Renal cortical epithelial cell (primary cell): Measurements from ENCODE around the gene ARHGAP31. TPM values are rescaled to one million over a fixed set of nuclear protein-coding genes. Genes with fewer than 3 reads are reported as not detected.
A peak's percentile ranks its signal among the peaks of the same experiment; 100 is the strongest.
"Not testable (repeated sequence)": the region's sequence is repeated elsewhere in the genome, so short reads cannot be mapped to it uniquely, and the experiment has no call there.

ENCODE experiments used
- DNase-seq: peaks from one replicate; pipeline ENCODE4 v3.0.0-alpha.2; 2011; ENCODE audit warnings: low read depth
- total RNA-seq: library from RNA; depleted of rRNA; stranded (reverse); fragments of >200 nt; gene quantifications from 2 replicates; pipeline ENCODE4 v1.2.3, GENCODE V29; 2014

Gene ARHGAP31
- total RNA-seq: 12.7 and 24.9 TPM in 2 replicates

GRCh38 chr3:119293871-119294695, at the start of gene ARHGAP31:
Gene ARHGAP31, plus strand, starts transcription at chr3:119294383. Its CDS starts 522 bp downstream, at chr3:119294905.
- peak; percentile 51 for DNase-seq

GRCh38 chr3:119245778-119246177, 48.4 kb upstream of the ARHGAP31 start:
- no peak for DNase-seq

GRCh38 chr3:119255214-119255613, 39.0 kb upstream of the ARHGAP31 start:
- DNase-seq: no peak

GRCh38 chr3:119257111-119257510, 37.1 kb upstream of the ARHGAP31 start:
- DNase-seq: no peak

GRCh38 chr3:119257654-119258410, 36.4 kb upstream of the ARHGAP31 start:
- DNase-seq: peak; percentile 40

- no peak for DNase-seq
Observed at GRCh38 chr3:119258915-119259314, 35.3 kb upstream of the ARHGAP31 start.

- DNase-seq: no peak
Observed at GRCh38 chr3:119259821-119260220, 34.4 kb upstream of the ARHGAP31 start.

- no peak for DNase-seq
Observed at GRCh38 chr3:119261055-119261454, 33.1 kb upstream of the ARHGAP31 start.

GRCh38 chr3:119270212-119270611, 24.0 kb upstream of the ARHGAP31 start:
- DNase-seq: not testable (repeated sequence)

- DNase-seq: no peak
Observed at GRCh38 chr3:119276680-119277079, 17.5 kb upstream of the ARHGAP31 start.

GRCh38 chr3:119279101-119279554, 15.1 kb upstream of the ARHGAP31 start:
- DNase-seq: no peak

GRCh38 chr3:119279584-119280243, 14.5 kb upstream of the ARHGAP31 start:
- DNase-seq: no peak

GRCh38 chr3:119288669-119289403, 5.3 kb upstream of the ARHGAP31 start:
- no peak for DNase-seq

- no peak for DNase-seq
Observed at GRCh38 chr3:119289404-119289770, 4.8 kb upstream of the ARHGAP31 start.

- no peak for DNase-seq
Observed at GRCh38 chr3:119290613-119291012, 3.6 kb upstream of the ARHGAP31 start.

GRCh38 chr3:119291062-119291700, 3.0 kb upstream of the ARHGAP31 start:
- no peak for DNase-seq

- DNase-seq: no peak
Observed at GRCh38 chr3:119292666-119293065, 1.5 kb upstream of the ARHGAP31 start.

GRCh38 chr3:119293105-119293870, 895 bp upstream of the ARHGAP31 start:
- DNase-seq: no peak

- peak; percentile 56 for DNase-seq
Observed at GRCh38 chr3:119294696-119295671, 801 bp downstream of the ARHGAP31 start.
